Fibroblast of villous mesenchyme (primary cell): ENCODE results near the gene OSGIN1. TPM values are rescaled to one million over a fixed set of nuclear protein-coding genes. Genes with fewer than 3 reads are reported as not detected.
A peak's percentile ranks its signal among the peaks of the same experiment; 100 is the strongest.

Experiments used
- DNase-seq: peaks from one replicate; pipeline ENCODE4 v3.0.0-alpha.2; 2010; ENCODE audit warnings: low read depth
- H3K4me3 ChIP-seq: 2 replicates; pipeline ENCODE4 v1.5.1; 2011; ENCODE audit warnings: low read depth, mild to moderate bottlenecking, low read length
- total RNA-seq: library from RNA; depleted of rRNA; stranded (reverse); fragments of >200 nt; gene quantifications from 2 replicates; pipeline ENCODE4 v1.2.3, GENCODE V29; 2012
- TF ChIP-seq, protein P1 (sequence below): IDR thresholded peaks from 2 replicates; pipeline ENCODE4 v1.5.1; 2012; ENCODE audit warnings: low read depth, mild to moderate bottlenecking, low read length; ENCODE audit not compliant: insufficient read depth

OSGIN1 gene
- total RNA-seq, 1 donor = 6.5 TPM

- TF ChIP-seq, protein P1, sequence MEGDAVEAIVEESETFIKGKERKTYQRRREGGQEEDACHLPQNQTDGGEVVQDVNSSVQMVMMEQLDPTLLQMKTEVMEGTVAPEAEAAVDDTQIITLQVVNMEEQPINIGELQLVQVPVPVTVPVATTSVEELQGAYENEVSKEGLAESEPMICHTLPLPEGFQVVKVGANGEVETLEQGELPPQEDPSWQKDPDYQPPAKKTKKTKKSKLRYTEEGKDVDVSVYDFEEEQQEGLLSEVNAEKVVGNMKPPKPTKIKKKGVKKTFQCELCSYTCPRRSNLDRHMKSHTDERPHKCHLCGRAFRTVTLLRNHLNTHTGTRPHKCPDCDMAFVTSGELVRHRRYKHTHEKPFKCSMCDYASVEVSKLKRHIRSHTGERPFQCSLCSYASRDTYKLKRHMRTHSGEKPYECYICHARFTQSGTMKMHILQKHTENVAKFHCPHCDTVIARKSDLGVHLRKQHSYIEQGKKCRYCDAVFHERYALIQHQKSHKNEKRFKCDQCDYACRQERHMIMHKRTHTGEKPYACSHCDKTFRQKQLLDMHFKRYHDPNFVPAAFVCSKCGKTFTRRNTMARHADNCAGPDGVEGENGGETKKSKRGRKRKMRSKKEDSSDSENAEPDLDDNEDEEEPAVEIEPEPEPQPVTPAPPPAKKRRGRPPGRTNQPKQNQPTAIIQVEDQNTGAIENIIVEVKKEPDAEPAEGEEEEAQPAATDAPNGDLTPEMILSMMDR = no peak
- DNase-seq = no peak
- H3K4me3 ChIP-seq = no peak overlapping the region
Measured at GRCh38 chr16:83983491-83983890, 30.5 kb downstream of the OSGIN1 start.

DNA sequence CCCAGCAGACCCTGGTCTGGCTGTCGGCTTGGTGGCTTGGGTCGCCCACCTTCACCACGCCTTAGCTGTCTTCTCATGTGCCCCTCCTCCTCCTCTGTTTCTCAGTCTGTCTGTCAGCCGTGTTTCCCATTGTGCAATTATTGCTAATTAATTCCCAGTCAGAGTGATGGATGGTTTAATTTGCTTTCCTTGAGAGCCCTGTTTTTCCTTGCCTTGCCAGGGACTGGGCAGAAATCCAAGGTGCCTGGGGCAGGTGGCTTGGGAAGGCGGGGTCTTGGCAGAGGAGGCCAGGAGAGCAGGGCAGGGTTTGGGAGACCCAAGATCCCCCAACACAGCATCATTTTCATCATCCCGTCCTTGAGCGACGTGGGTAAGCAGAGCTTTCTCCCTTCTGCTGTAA lies 36.3 kb downstream of the OSGIN1 start:
- no peak for DNase-seq
- H3K4me3 ChIP-seq = no peak overlapping the region
- TF ChIP-seq, protein P1 = no peak

DNA sequence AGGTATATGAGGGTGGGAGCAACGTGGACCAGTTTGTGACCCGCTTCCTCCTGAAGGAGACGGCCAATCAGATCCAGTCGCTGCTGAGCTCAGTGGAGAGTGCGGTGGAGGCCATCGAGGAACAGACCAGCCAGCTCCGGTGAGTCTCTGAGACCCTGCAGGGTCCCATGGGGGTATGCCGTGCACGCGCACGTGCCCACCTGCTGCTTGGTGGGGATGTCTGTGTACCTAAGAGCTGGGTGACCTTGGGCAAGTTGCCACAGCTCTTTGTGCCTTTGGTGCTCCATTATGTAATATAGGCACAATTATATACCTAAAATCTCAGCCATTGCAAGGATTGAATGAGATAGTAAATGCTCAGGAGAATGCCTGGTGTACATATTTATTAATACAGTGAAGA lies 37.5 kb downstream of the OSGIN1 start:
- TF ChIP-seq, protein P1 = no peak
- no peak overlapping the region for H3K4me3 ChIP-seq
- no peak for DNase-seq

DNA sequence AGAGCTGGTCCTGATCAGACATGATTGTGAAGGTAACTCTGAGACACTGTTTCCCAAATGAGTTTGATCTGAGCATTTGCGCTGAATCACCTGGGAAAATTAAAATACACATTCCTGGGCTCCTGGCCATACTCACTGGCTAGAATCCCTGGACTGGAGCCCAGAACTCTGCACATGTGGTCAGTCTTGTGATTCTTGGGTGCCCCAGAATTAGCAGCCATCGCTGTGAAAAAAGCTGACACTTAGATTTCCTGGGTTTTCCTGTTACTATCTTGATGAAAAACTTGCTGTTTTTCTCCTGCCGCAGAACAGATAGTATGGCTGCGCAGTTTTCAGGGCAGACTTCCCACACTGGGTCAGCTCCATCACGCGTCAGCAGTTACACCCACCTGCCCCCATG lies 39.6 kb downstream of the OSGIN1 start:
- DNase-seq = peak; percentile 79
- TF ChIP-seq, protein P1 = no peak
- H3K4me3 ChIP-seq = no peak overlapping the region

DNA sequence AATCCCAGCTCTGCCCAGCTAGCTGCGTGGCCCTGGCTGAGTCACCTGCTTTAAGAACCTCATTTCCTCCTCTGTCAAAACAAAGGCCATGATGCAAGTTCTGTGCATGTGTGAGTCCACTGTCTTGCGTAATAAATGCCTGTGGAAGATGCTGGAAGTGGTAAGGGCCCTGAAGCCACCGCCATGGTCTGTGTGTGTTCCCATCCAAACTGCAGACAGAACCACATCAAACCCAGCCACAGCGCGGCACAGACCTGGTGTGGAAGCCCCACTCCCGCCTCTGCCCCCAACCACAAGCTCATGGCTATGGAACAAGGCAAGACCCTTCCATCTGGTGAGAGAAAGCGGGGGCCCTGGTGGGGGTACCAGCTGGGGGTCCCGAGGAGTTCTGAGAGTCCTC lies 41.0 kb downstream of the OSGIN1 start:
- TF ChIP-seq, protein P1 = no peak
- DNase-seq = peak; percentile 92
- H3K4me3 ChIP-seq = no peak overlapping the region

- no peak overlapping the region for H3K4me3 ChIP-seq
- TF ChIP-seq, protein P1 = no peak
- DNase-seq = no peak
Measured at GRCh38 chr16:83994703-83995102, 41.7 kb downstream of the OSGIN1 start.

DNA sequence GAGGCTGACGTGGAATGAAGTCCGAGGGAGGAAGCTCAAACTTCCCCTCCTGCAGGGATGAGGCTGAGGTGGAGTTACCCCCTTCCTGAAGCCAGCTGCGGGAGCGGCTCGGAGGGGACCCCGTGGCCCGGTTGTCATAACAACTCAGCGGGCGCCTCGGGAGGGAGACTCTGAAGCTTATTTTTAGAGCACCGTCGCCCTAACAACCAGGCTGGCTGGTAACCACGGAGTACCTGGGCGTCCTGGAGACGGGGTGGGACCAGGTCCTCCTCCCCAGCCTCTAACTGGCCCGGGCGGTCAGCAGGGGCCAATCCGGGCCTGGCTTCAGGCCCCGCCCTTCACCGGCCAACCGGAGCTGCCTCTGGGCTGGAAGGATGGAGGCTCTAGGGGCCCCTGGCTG lies 42.7 kb downstream of the OSGIN1 start:
- TF ChIP-seq, protein P1 = no peak
- no peak for DNase-seq
- no peak overlapping the region for H3K4me3 ChIP-seq
